H1 (cell line): ENCODE data around the gene HRH3. TPM values are rescaled to one million over a fixed set of nuclear protein-coding genes. Genes with fewer than 3 reads are reported as not detected.
A peak's percentile ranks its signal among the peaks of the same experiment; 100 is the strongest.

Source experiments
- CTCF ChIA-PET: fragments of 300-600 bp; sonication (Branson Sonifier 250); formaldehyde crosslinking; loops from one replicate; lab custom pipeline; 2021; ENCODE audit not compliant: partially characterized antibody; lab: Charles Lee
- POLR2A ChIA-PET: fragments of 300-600 bp; sonication (Branson Sonifier 250); formaldehyde crosslinking; loops from one replicate; lab custom pipeline; 2021; ENCODE audit warnings: inconsistent platforms; ENCODE audit not compliant: partially characterized antibody; lab: Charles Lee
- DNase-seq, 2 experiments: peaks; one replicate each; pipeline versions ENCODE4 v3.0.0 to v3.0.0-alpha.2; 2010 to 2022; ENCODE audit warnings: low spot score in 2 of 2, low read depth in 1 of 2, mixed read lengths in 1 of 2
- FAIRE-seq: peaks from 2 replicates; lab custom pipeline; 2011; peaks lifted over from hg19 to GRCh38; lab: Jason Lieb, UNC
- H2AFZ ChIP-seq: 2 replicates; pipeline ENCODE4 v1.8.1; 2012; ENCODE audit warnings: low read length, inconsistent platforms
- H2AK5ac ChIP-seq: 2 replicates; pipeline ENCODE4 v1.6.1; 2013; ENCODE audit warnings: low read depth, low read length
- H2BK120ac ChIP-seq: replicated peaks from 2 replicates; pipeline ENCODE3; 2013; ENCODE audit warnings: low read depth, low read length, inconsistent platforms
- H2BK12ac ChIP-seq: 2 replicates; pipeline ENCODE4 v1.6.1; 2013; ENCODE audit warnings: low read depth, low read length
- H2BK15ac ChIP-seq: 2 replicates; pipeline ENCODE4 v1.6.1; 2013; ENCODE audit warnings: low read length
- H2BK20ac ChIP-seq: 2 replicates; pipeline ENCODE4 v1.6.1; 2013; ENCODE audit warnings: low read length
- H2BK5ac ChIP-seq: 2 replicates; pipeline ENCODE4 v1.6.1; 2013; ENCODE audit warnings: low read depth, low read length
- H3K14ac ChIP-seq: 2 replicates; pipeline ENCODE4 v1.6.1; 2013; ENCODE audit warnings: inconsistent platforms; ENCODE audit not compliant: insufficient read length
- H3K18ac ChIP-seq: 2 replicates; pipeline ENCODE4 v1.6.1; 2013; ENCODE audit warnings: low read length; ENCODE audit errors: extremely low read depth
- H3K23ac ChIP-seq: 2 replicates; pipeline ENCODE4 v1.6.1; 2013; ENCODE audit warnings: inconsistent platforms; ENCODE audit not compliant: insufficient read length
- H3K23me2 ChIP-seq: 2 replicates; pipeline ENCODE4 v1.6.1; 2013; ENCODE audit warnings: low read depth, low read length
- H3K27ac ChIP-seq: 2 replicates; pipeline ENCODE4 v1.6.1; 2011; ENCODE audit warnings: low read depth, low read length, inconsistent platforms
- H3K27me3 ChIP-seq, 4 experiments: replicated peaks in 1 of 4; 1 replicate in 1 of 4; 2 replicates in 3 of 4; pipeline versions ENCODE4 v1.6.1 to v1.8.1; 2011 to 2013; ENCODE audit warnings: low read length in 3 of 4, mild to moderate bottlenecking in 3 of 4, inconsistent platforms in 2 of 4, mixed read lengths in 2 of 4, moderate library complexity in 1 of 4; ENCODE audit not compliant: control insufficient read depth in 3 of 4, insufficient read depth in 3 of 4; ENCODE audit errors: extremely low read depth in 1 of 4
- H3K36me3 ChIP-seq, 4 experiments: 2 replicates each; pipeline versions ENCODE4 v1.6.1 to v1.8.1; 2011 to 2013; ENCODE audit warnings: mild to moderate bottlenecking in 4 of 4, low read length in 3 of 4, moderate library complexity in 2 of 4, control low read depth in 1 of 4, inconsistent platforms in 1 of 4; ENCODE audit not compliant: insufficient read depth in 4 of 4, control insufficient read depth in 2 of 4
- H3K4ac ChIP-seq: replicated peaks from 2 replicates; pipeline ENCODE3; 2013; ENCODE audit warnings: low read length, low read depth, mixed read lengths, inconsistent platforms; ENCODE audit not compliant: insufficient read length
- H3K4me1 ChIP-seq, 4 experiments: replicated peaks in 1 of 4; 1 replicate in 1 of 4; 2 replicates in 3 of 4; pipeline versions ENCODE4 v1.6.1 to v1.8.1; 2011 to 2013; ENCODE audit warnings: low read length in 3 of 4, inconsistent platforms in 2 of 4, mixed read lengths in 1 of 4; ENCODE audit not compliant: insufficient read depth in 4 of 4, control insufficient read depth in 3 of 4
- H3K4me2 ChIP-seq, 2 experiments: 2 replicates each; pipeline versions ENCODE4 v1.6.1 to v1.8.1; 2011 to 2013; ENCODE audit warnings: low read depth in 2 of 2, low read length in 2 of 2, control low read depth in 1 of 2, inconsistent platforms in 1 of 2, mild to moderate bottlenecking in 1 of 2; ENCODE audit not compliant: insufficient read depth in 1 of 2
- H3K4me3 ChIP-seq, 4 experiments: fragments of 200-600, 300-600 bp in 1 of 4; sonication (generic), shearing (Covaris generic), sonication (Bioruptor Twin) in 1 of 4; 2 replicates each; pipeline versions ENCODE4 v1.5.1 to v1.8.1; 2011 to 2016; ENCODE audit warnings: low read length in 4 of 4, low read depth in 3 of 4, control low read depth in 2 of 4, inconsistent platforms in 2 of 4, mild to moderate bottlenecking in 2 of 4, mixed read lengths in 1 of 4, moderate library complexity in 1 of 4; ENCODE audit not compliant: insufficient read depth in 2 of 4; ENCODE audit errors: extremely low read depth in 1 of 4
- H3K56ac ChIP-seq: replicated peaks from 2 replicates; pipeline ENCODE3; 2013; ENCODE audit warnings: low read depth, mild to moderate bottlenecking, mixed read lengths, low read length, inconsistent platforms; ENCODE audit not compliant: insufficient read length
- H3K79me1 ChIP-seq: 2 replicates; pipeline ENCODE4 v1.6.1; 2013; ENCODE audit warnings: low read depth, low read length, control low read depth
- H3K79me2 ChIP-seq, 2 experiments: 2 replicates each; pipeline versions ENCODE4 v1.6.1 to v1.8.1; 2012 to 2013; ENCODE audit warnings: low read length in 2 of 2, mild to moderate bottlenecking in 2 of 2, inconsistent platforms in 1 of 2; ENCODE audit not compliant: insufficient read depth in 2 of 2, control insufficient read depth in 1 of 2
- H3K9ac ChIP-seq, 4 experiments: replicated peaks in 1 of 4; 1 replicate in 1 of 4; 2 replicates in 3 of 4; pipeline versions ENCODE4 v1.6.1 to v1.8.1; 2011 to 2013; ENCODE audit warnings: low read depth in 3 of 4, low read length in 3 of 4, control low read depth in 2 of 4, mild to moderate bottlenecking in 2 of 4, moderate library complexity in 2 of 4, inconsistent platforms in 1 of 4; ENCODE audit errors: extremely low read depth in 1 of 4
- H3K9me3 ChIP-seq, 2 experiments: 2 replicates each; pipeline versions ENCODE4 v1.6.1 to v1.8.1; 2012 to 2013; ENCODE audit warnings: mild to moderate bottlenecking in 2 of 2, moderate library complexity in 2 of 2, control low read depth in 1 of 2, inconsistent platforms in 1 of 2, low read depth in 1 of 2, low read length in 1 of 2, mixed read lengths in 1 of 2; ENCODE audit not compliant: insufficient read depth in 2 of 2
- H4K20me1 ChIP-seq, 2 experiments: replicated peaks in 1 of 2; 2 replicates each; pipeline versions ENCODE3 to v1.8.1; 2011 to 2013; ENCODE audit warnings: inconsistent platforms in 2 of 2, low read length in 2 of 2, mild to moderate bottlenecking in 1 of 2; ENCODE audit not compliant: insufficient read depth in 2 of 2, control insufficient read depth in 1 of 2
- H4K5ac ChIP-seq: 2 replicates; pipeline ENCODE4 v1.6.1; 2013; ENCODE audit warnings: low read length, low read depth, mixed read lengths, inconsistent platforms; ENCODE audit not compliant: insufficient read length
- H4K8ac ChIP-seq: 2 replicates; pipeline ENCODE4 v1.8.0; 2013; ENCODE audit warnings: mild to moderate bottlenecking, moderate library complexity, low read length, inconsistent platforms; ENCODE audit not compliant: insufficient read depth; ENCODE audit errors: extremely low read depth
- H4K91ac ChIP-seq: replicated peaks from 2 replicates; pipeline ENCODE3; 2013; ENCODE audit warnings: low read length, mixed read lengths, inconsistent platforms; ENCODE audit not compliant: insufficient read length
- BRCA1 ChIP-seq: IDR thresholded peaks from 2 replicates; pipeline ENCODE4 v1.6.1; 2012; ENCODE audit warnings: low read depth, low read length, improper control_type of control experiment
- CBX5 ChIP-seq: fragments of 300-800, 300-1000 bp; sonication (generic); IDR thresholded peaks from 2 replicates; pipeline ENCODE4 v1.7.1; 2016; ENCODE audit warnings: antibody characterized with exemption, low read length, low read depth
- CHD1 ChIP-seq: IDR thresholded peaks from 2 replicates; pipeline ENCODE4 v1.6.1; 2012; ENCODE audit warnings: low read depth, low read length, improper control_type of control experiment
- KDM4A ChIP-seq: IDR thresholded peaks from one replicate; pipeline ENCODE4 v1.7.1; 2012; ENCODE audit warnings: low read depth, mild to moderate bottlenecking, moderate library complexity, low read length, inconsistent platforms; ENCODE audit not compliant: severe bottlenecking
- POLR2AphosphoS5 ChIP-seq: IDR thresholded peaks from 2 replicates; pipeline ENCODE4 v1.6.1; 2011; ENCODE audit warnings: low read depth, low read length
- SIRT6 ChIP-seq: IDR thresholded peaks from one replicate; pipeline ENCODE4 v1.7.1; 2012; ENCODE audit warnings: low read length, inconsistent platforms
- TBP ChIP-seq: IDR thresholded peaks from 2 replicates; pipeline ENCODE4 v1.6.1; 2011; ENCODE audit warnings: low read depth, low read length, improper control_type of control experiment
- USF2 ChIP-seq: IDR thresholded peaks from 2 replicates; pipeline ENCODE4 v1.6.1; 2011; ENCODE audit warnings: low read length, improper control_type of control experiment
- ZNF274 ChIP-seq: IDR thresholded peaks from 2 replicates; pipeline ENCODE4 v1.7.0; 2012; ENCODE audit warnings: low read length, borderline replicate concordance; ENCODE audit errors: extremely low read depth
- WGBS, 2 experiments: shearing (Covaris generic) in 1 of 2; methylation state at CpG; one replicate each; pipeline versions ENCODE4 v1.1.6 to v1.1.7; 2013 to 2015; ENCODE audit warnings: low lambda C conversion rate in 2 of 2, mixed read lengths in 2 of 2, inconsistent platforms in 1 of 2, low coverage in 1 of 2, missing lambda C conversion rate in 1 of 2; ENCODE audit not compliant: insufficient replicate concordance in 2 of 2, insufficient coverage in 1 of 2, insufficient read length in 1 of 2; ENCODE audit errors: extremely low coverage in 1 of 2, missing lambda C conversion rate in 1 of 2; 5-methylcytosine and 5-hydroxymethylcytosine counted together
- polyA plus RNA-seq, 7 experiments: library from polyadenylated mRNA; depleted of rRNA in 3 of 7; stranded (reverse) in 5 of 7; unstranded in 2 of 7; fragments of >200 nt in 5 of 7; fragments of 200-250 nt in 2 of 7; gene quantifications; 1 replicate in 5 of 7; 2 replicates in 1 of 7; 4 replicates in 1 of 7; pipeline versions ENCODE4 v1.2.1 to v1.2.3, GENCODE V29; 2011 to 2013; ENCODE audit warnings: missing spikeins in 2 of 7, mixed read lengths in 2 of 7
- total RNA-seq: library from RNA; stranded (reverse); fragmentation: NEBNext Ultra II Directional; extraction: Animal tissue kit (Norgen Biotek cat#: 25700); gene quantifications from 2 replicates; pipeline ENCODE4 v1.2.1, GENCODE V29; 2021

Gene HRH3
- total and polyA plus RNA-seq, 2 of the 8 experiments (the other 6 are each of a cell fraction or from before 2014, with no cell fraction given) = 2.0 to 4.5 TPM

- Histone ChIP-seq H3K23me2 (no peaks in the 10 kb centered on the region), H3K4ac (no peak overlapping the region), H3K56ac (no peak overlapping the region), H3K27ac (no peak overlapping the region), H3K79me2 (peaks cover 0 to 4% of the 10 kb centered on the region in 2 experiments; a peak in 1 of 4 replicates), H4K5ac (no peak overlapping the region), H3K18ac (no peak overlapping the region), H2BK120ac (no peak overlapping the region), H3K14ac (no peak overlapping the region), H2BK5ac (no peak overlapping the region), H3K79me1 (no peaks in the 10 kb centered on the region), H3K9ac (peak overlapping the region in 1 of 4 experiments; percentile 4; a peak in 1 of 7 replicates), H3K4me1 (no peaks in the 10 kb centered on the region), H3K4me2 (no peak overlapping the region), H4K91ac (no peak overlapping the region), H2BK20ac (no peak overlapping the region), H3K27me3 (no peaks in the 10 kb centered on the region), H3K4me3 (no peak overlapping the region), H4K20me1 (peaks cover 3 to 5% of the 10 kb centered on the region in 2 experiments), H2AK5ac (no peak overlapping the region), H3K23ac (no peak overlapping the region)
- POLR2A ChIA-PET = interaction anchor here (1.1 kb wide), 1 partner anchor 70 kb away, joined by 3 read pairs; no protein-coding TSS in a partner anchor
- 86% methylated on average over 29 of the region's 29 CpGs; no CpG with 5 or more reads in 1 of the 2 experiments for WGBS, 2 experiments
- CTCF ChIA-PET = interaction anchor here (1.6 kb wide), 1 partner anchor 24 kb away, joined by 3 read pairs; no protein-coding TSS in a partner anchor
- no peak for DNase-seq
- TF ChIP-seq CBX5 (no peak), USF2 (no peak), ZNF274 (no peak), POLR2AphosphoS5 (no peak), TBP (no peak), CHD1 (no peak), SIRT6 (no peak), BRCA1 (no peak), KDM4A (no peak)
- TF ChIP-seq, all 59 proteins: peak for 0
- Histone ChIP-seq H3K36me3 (peaks cover 0 to 8% (median under 1%) of the 10 kb centered on the region in 4 experiments; a peak in 4 of 8 replicates), H2BK15ac (no peak overlapping the region), H2AFZ (no peak overlapping the region), H2BK12ac (no peak overlapping the region), H4K8ac (no peak overlapping the region), H3K9me3 (no peaks in the 10 kb centered on the region)
- FAIRE-seq = no peak
Observed at GRCh38 chr20:62193079-62194025, 26.7 kb downstream of the HRH3 start.
